ENCODE results near the gene AMBRA1. TPM values are rescaled to one million over a fixed set of nuclear protein-coding genes. Genes with fewer than 3 reads are reported as not detected.

The AMBRA1 gene
- total and polyA plus RNA-seq, 2 of the 8 experiments (the other 6 are each of a cell fraction or from before 2014, with no cell fraction given) = 14.2 to 37.4 TPM

DNA sequence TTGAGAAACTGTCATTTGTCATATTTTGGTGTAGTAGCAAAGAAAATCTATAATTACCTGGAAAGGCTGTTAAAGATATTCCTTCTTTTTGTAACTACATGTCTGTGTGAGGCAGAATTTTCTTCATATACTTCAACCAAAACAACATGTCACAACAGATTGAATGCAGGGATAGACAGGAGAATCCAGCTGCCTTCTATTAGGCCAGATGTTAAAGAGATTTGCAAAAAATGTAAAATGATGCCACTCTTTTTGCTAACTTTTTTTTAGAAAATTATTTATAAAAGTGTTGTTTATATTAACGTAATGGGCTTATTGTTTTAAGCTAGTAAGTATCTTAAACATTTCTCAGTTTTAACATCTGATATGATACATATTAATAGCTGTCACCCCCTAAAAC, 233.9 kb downstream of the AMBRA1 start:
- Histone ChIP-seq H3K4me1 (replicated peaks in 1 of 4; ENCODE audit: control insufficient read depth in 3 of 4, insufficient read depth in 4 of 4, low read length in 3 of 4) (peaks cover 0 to 21% (median 14%) of the 10 kb centered on the region in 4 experiments; a peak in 6 of 7 replicates), H4K8ac (ENCODE audit: extremely low read depth, insufficient read depth, low read length) (no peak overlapping the region), H3K9ac (replicated peaks in 1 of 4; ENCODE audit: extremely low read depth in 1 of 4, low read depth in 3 of 4, low read length in 3 of 4) (no peak overlapping the region), H3K23me2 (ENCODE audit: low read depth, low read length) (no peaks in the 10 kb centered on the region), H3K23ac (ENCODE audit: insufficient read length) (no peak overlapping the region), H3K14ac (ENCODE audit: insufficient read length) (no peak overlapping the region), H3K79me2 (ENCODE audit: control insufficient read depth in 1 of 2, insufficient read depth in 2 of 2, low read length in 2 of 2) (peaks cover 0 to 72% of the 10 kb centered on the region in 2 experiments; a peak in 2 of 4 replicates), H3K56ac (replicated peaks; ENCODE audit: insufficient read length, low read depth, low read length) (no peak overlapping the region), H3K9me3 (ENCODE audit: insufficient read depth in 2 of 2, low read depth in 1 of 2, low read length in 1 of 2) (no peaks in the 10 kb centered on the region), H4K5ac (ENCODE audit: insufficient read length, low read depth, low read length) (no peak overlapping the region), H3K4ac (replicated peaks; ENCODE audit: insufficient read length, low read depth, low read length) (no peak overlapping the region), H3K36me3 (ENCODE audit: control insufficient read depth in 2 of 4, insufficient read depth in 4 of 4, low read length in 3 of 4) (no peaks in the 10 kb centered on the region), H3K27ac (ENCODE audit: low read depth, low read length) (no peak overlapping the region), H2BK15ac (ENCODE audit: low read length) (no peak overlapping the region), H2AK5ac (ENCODE audit: low read depth, low read length) (no peak overlapping the region), H2BK120ac (replicated peaks; ENCODE audit: low read depth, low read length) (no peak overlapping the region), H4K20me1 (replicated peaks in 1 of 2; ENCODE audit: control insufficient read depth in 1 of 2, insufficient read depth in 2 of 2, low read length in 2 of 2) (peaks cover 9 to 35% of the 10 kb centered on the region in 2 experiments), H3K4me3 (ENCODE audit: extremely low read depth in 1 of 4, insufficient read depth in 2 of 4, low read depth in 3 of 4, low read length in 4 of 4) (no peak overlapping the region), H3K27me3 (replicated peaks in 1 of 4; ENCODE audit: control insufficient read depth in 3 of 4, extremely low read depth in 1 of 4, insufficient read depth in 3 of 4, low read length in 3 of 4) (no peaks in the 10 kb centered on the region), H3K18ac (ENCODE audit: extremely low read depth, low read length) (no peak overlapping the region), H2BK20ac (ENCODE audit: low read length) (no peak overlapping the region), H3K79me1 (ENCODE audit: low read depth, low read length) (peaks cover 29% of the 10 kb centered on the region), H4K91ac (replicated peaks; ENCODE audit: insufficient read length, low read length) (no peak overlapping the region), H3K4me2 (ENCODE audit: insufficient read depth in 1 of 2, low read depth in 2 of 2, low read length in 2 of 2) (no peak overlapping the region), H2AFZ (ENCODE audit: low read length) (no peak overlapping the region), H2BK12ac (ENCODE audit: low read depth, low read length) (no peak overlapping the region), H2BK5ac (ENCODE audit: low read depth, low read length) (no peak overlapping the region)
- FAIRE-seq (no peak), DNase-seq (ENCODE audit: low read depth in 1 of 2, low spot score in 2 of 2) (no peak)
- ChIA-PET CTCF (ENCODE audit: partially characterized antibody) (interaction anchor here (0.6 to 44.5 kb wide), 7 partner anchors 0 to 297 kb away, joined by 3 to 1004 read pairs (median 7); partner anchors contain the start of genes DGKZ and MDK), POLR2A (ENCODE audit: partially characterized antibody) (interaction anchor here (1.2 to 7.8 kb wide), 3 partner anchors 9 to 29 kb away, joined by 3 to 69 read pairs (median 4); partner anchors contain the start of genes DGKZ and MDK)
- WGBS, 2 experiments (ENCODE audit: extremely low coverage in 1 of 2, insufficient coverage in 1 of 2, insufficient read length in 1 of 2, insufficient replicate concordance in 2 of 2, low coverage in 1 of 2, low lambda C conversion rate in 2 of 2, missing lambda C conversion rate in 1 of 2) = 88% methylated on average over 1 of the region's 1 CpG; no CpG with 5 or more reads in 1 of the 2 experiments
- TF ChIP-seq CEBPB (IDR thresholded peaks at IDR 0.05; ENCODE audit: low read depth, low read length) = no peak
- no peak for TF ChIP-seq CBX8 (IDR thresholded peaks at IDR 0.05; ENCODE audit: borderline replicate concordance, low read depth, low read length)
- TF ChIP-seq SP4 (IDR thresholded peaks at IDR 0.05; ENCODE audit: low read length) = no peak
- no peak for TF ChIP-seq BRCA1 (IDR thresholded peaks at IDR 0.05; ENCODE audit: low read depth, low read length)
- no peak for TF ChIP-seq SUZ12 (IDR thresholded peaks at IDR 0.05; ENCODE audit: low read length)

Measured in H1 (cell line).